PC-3 (cell line): Measurements from ENCODE around the gene CSPG4. TPM values are rescaled to one million over a fixed set of nuclear protein-coding genes. Genes with fewer than 3 reads are reported as not detected.
A peak's percentile ranks its signal among the peaks of the same experiment; 100 is the strongest.
"Not testable (repeated sequence)": the region's sequence is repeated elsewhere in the genome, so short reads cannot be mapped to it uniquely, and the experiment has no call there.

ENCODE experiments used
- ATAC-seq: fragments of 200-7000 bp; cut with Tn5 transposase; 2 replicates; pipeline ENCODE4 v1.9.1; 2020; ENCODE audit warnings: mild to moderate bottlenecking, moderate library complexity
- Bru-seq: library from RNA; stranded (reverse); fragments of 400-500 nt; gene quantifications from one replicate; lab custom pipeline; 2021; lab: Mats Ljungman, UMichigan
- BruChase-seq, 2 experiments: library from RNA; stranded (reverse); fragments of 400-500 nt; gene quantifications; one replicate each; lab custom pipeline; 2021; lab: Mats Ljungman, UMichigan
- BruUV-seq: library from RNA; stranded (reverse); fragments of 400-500 nt; replicated peaks from 2 replicates; lab custom pipeline; 2021; lab: Mats Ljungman, UMichigan
- CTCF ChIA-PET: fragments of 300-600 bp; sonication (Branson Sonifier 250); formaldehyde crosslinking; loops from one replicate; lab custom pipeline; 2022; ENCODE audit warnings: antibody characterized with exemption; lab: Charles Lee
- POLR2A ChIA-PET: fragments of 300-600 bp; sonication (Branson Sonifier 250); formaldehyde crosslinking; loops from one replicate; lab custom pipeline; 2022; ENCODE audit warnings: antibody characterized with exemption; ENCODE audit not compliant: unreplicated experiment; lab: Charles Lee
- DNase-seq: peaks from one replicate; pipeline ENCODE4 v3.0.0-alpha.2; 2015
- H2AFZ ChIP-seq: fragments of 300-600 bp; sonication (generic); 2 replicates; pipeline ENCODE4 v1.6.0; 2016; ENCODE audit warnings: antibody characterized with exemption, low read length
- H3F3A ChIP-seq: fragments of 300-600 bp; sonication (generic); one replicate; pipeline ENCODE4 v1.6.0; 2017; ENCODE audit warnings: antibody characterized with exemption, low read length, control low read depth, mild to moderate bottlenecking; ENCODE audit not compliant: unreplicated experiment
- H3K27ac ChIP-seq: fragments of 300-600 bp; sonication (generic); 2 replicates; pipeline ENCODE4 v1.5.1; 2016; ENCODE audit warnings: mild to moderate bottlenecking, low read length
- H3K27me3 ChIP-seq: fragments of 300-600 bp; sonication (generic); 2 replicates; pipeline ENCODE4 v1.6.1; 2016; ENCODE audit warnings: low read length, mixed read lengths
- H3K36me3 ChIP-seq: fragments of 300-600 bp; sonication (generic); 2 replicates; pipeline ENCODE4 v1.6.1; 2016; ENCODE audit warnings: low read depth, mixed run types, low read length, mixed read lengths
- H3K4me1 ChIP-seq: fragments of 300-600 bp; sonication (generic); 2 replicates; pipeline ENCODE4 v1.5.1; 2016; ENCODE audit warnings: low read length; ENCODE audit not compliant: insufficient read depth
- H3K4me2 ChIP-seq: fragments of 300-600 bp; sonication (generic); 2 replicates; pipeline ENCODE4 v1.6.0; 2016; ENCODE audit warnings: low read length
- H3K4me3 ChIP-seq: fragments of 300-600 bp; sonication (generic); 2 replicates; pipeline ENCODE4 v1.5.1; 2016; ENCODE audit warnings: mild to moderate bottlenecking, low read length, mixed read lengths
- H3K79me2 ChIP-seq: fragments of 300-600 bp; sonication (generic); 2 replicates; pipeline ENCODE4 v1.6.1; 2017; ENCODE audit warnings: low read length, mixed read lengths
- H3K9ac ChIP-seq: fragments of 300-600 bp; sonication (generic); 2 replicates; pipeline ENCODE4 v1.6.0; 2016; ENCODE audit warnings: mild to moderate bottlenecking, low read length
- H3K9me2 ChIP-seq: fragments of 300-600 bp; sonication (generic); replicated peaks from 2 replicates; pipeline ENCODE4 v1.6.1; 2016; ENCODE audit warnings: mixed run types, low read length, mixed read lengths
- H3K9me3 ChIP-seq: fragments of 300-600 bp; sonication (generic); 2 replicates; pipeline ENCODE4 v1.6.1; 2016; ENCODE audit warnings: low read length, mixed read lengths
- H4K20me1 ChIP-seq: fragments of 300-600 bp; sonication (generic); 2 replicates; pipeline ENCODE4 v1.6.1; 2016; ENCODE audit warnings: low read length, mixed read lengths
- CTCF ChIP-seq: fragments of 300-600 bp; sonication (generic); conservative IDR thresholded peaks from 2 replicates; pipeline ENCODE4 v1.5.1; 2017; ENCODE audit warnings: antibody characterized with exemption, low read depth, mild to moderate bottlenecking, low read length
- EZH2 ChIP-seq: fragments of 300-600 bp; sonication (generic); IDR thresholded peaks from one replicate; pipeline ENCODE4 v1.6.1; 2017; ENCODE audit warnings: antibody characterized with exemption, mild to moderate bottlenecking, low read length; ENCODE audit not compliant: unreplicated experiment
- EZH2phosphoT487 ChIP-seq: fragments of 300-600 bp; sonication (generic); IDR thresholded peaks from 2 replicates; pipeline ENCODE4 v1.6.1; 2018; ENCODE audit warnings: mild to moderate bottlenecking, antibody characterized with exemption, low read length, borderline replicate concordance
- intact Hi-C: fragments of 100-400 bp; cut with micrococcal nuclease; formaldehyde crosslinking; loops from 2 replicates; pipeline ENCODE4 v1.9.0; 2023
- long read RNA-seq: library from polyadenylated mRNA; unstranded; transcript quantifications from one replicate; pipeline ENCODE4 v2.0.0, GENCODE V29; 2021; ENCODE audit not compliant: unreplicated experiment
- total RNA-seq: library from RNA; depleted of rRNA; stranded (reverse); fragments of >200 nt; gene quantifications from 2 replicates; pipeline ENCODE4 v1.2.3, GENCODE V29; 2014; rRNA removed

CSPG4 gene
- total RNA-seq (2.0 and 2.9 TPM in 2 replicates), Bru-seq, nascent RNA (percentile 29 among the genes with signal in this experiment), BruChase-seq, experiment 1, labeled RNA remaining after a 6-hour chase (percentile 23 among the genes with signal in this experiment), BruChase-seq, experiment 2, labeled RNA remaining after a 2-hour chase (percentile 33 among the genes with signal in this experiment)
- long read RNA-seq, full-length matches to known transcripts = 1 of 12 reads
- long read RNA-seq, partial matches to known transcripts = 5 of 12 reads
- long read RNA-seq, other reads (novel, unspliced or antisense) = 6 of 12 reads

- CTCF ChIA-PET = no interaction called here
- H3K4me3 ChIP-seq = peak within 1 kb of the TSS; percentile 54
- BruUV-seq = no TSS peak
- no peaks in the 10 kb centered on the region for H3F3A ChIP-seq
- H3K4me2 ChIP-seq = peak within 1 kb of the TSS; percentile 72
- H3K9me2 ChIP-seq = no peaks in the 10 kb centered on the region
- POLR2A ChIA-PET = no interaction called here
- DNase-seq = peak; percentile 47
- no peak within 1 kb of the TSS for H3K27ac ChIP-seq
- H3K27me3 ChIP-seq = no peaks in the 10 kb centered on the region
- peak within 1 kb of the TSS; percentile 63; the same call in 1 of the 2 replicates for H2AFZ ChIP-seq
- H3K79me2 ChIP-seq = no peaks in the 10 kb centered on the region
- no peaks in the 10 kb centered on the region for H4K20me1 ChIP-seq
- no peaks in the 10 kb centered on the region for H3K9me3 ChIP-seq
- H3K4me1 ChIP-seq = no peaks in the 10 kb centered on the region
- H3K36me3 ChIP-seq = no peaks in the 10 kb centered on the region
- TF ChIP-seq CTCF (no peak), EZH2 (no peak), EZH2phosphoT487 (no peak)
- H3K9ac ChIP-seq = no peak within 1 kb of the TSS
- intact Hi-C loops = no loop called here
- ATAC-seq = peak; percentile 76
Observed at GRCh38 chr15:75712668-75713337, at the start of gene CSPG4. Gene CSPG4, minus strand, starts transcription at chr15:75712848. Its CDS starts 93 bp downstream, at chr15:75712755.

GRCh38 chr15:75762357-75762718, 49.7 kb upstream of the CSPG4 start:
- intact Hi-C loops, BruUV-seq, CTCF ChIA-PET: not testable (repeated sequence)

GRCh38 chr15:75761446-75762356, 49.1 kb upstream of the CSPG4 start:
- no TSS peak for BruUV-seq
- TF ChIP-seq CTCF (no peak), EZH2 (no peak), EZH2phosphoT487 (no peak)
- H4K20me1 ChIP-seq = no peaks in the 10 kb centered on the region
- intact Hi-C loops = no loop called here
- H3K4me3 ChIP-seq = no peak overlapping the region
- ChIA-PET CTCF (no interaction called here), POLR2A (no interaction called here)
- ATAC-seq (no peak), DNase-seq (no peak)
- H3K9me3 ChIP-seq = no peaks in the 10 kb centered on the region
- no peak overlapping the region for H2AFZ ChIP-seq
- H3K27ac ChIP-seq = no peak overlapping the region
- no peaks in the 10 kb centered on the region; the same call in 1 of the 2 replicates for H3K4me1 ChIP-seq
- H3K4me2 ChIP-seq = no peak overlapping the region
- no peaks in the 10 kb centered on the region for H3K9me2 ChIP-seq
- no peaks in the 10 kb centered on the region for H3F3A ChIP-seq
- H3K79me2 ChIP-seq = no peaks in the 10 kb centered on the region
- no peaks in the 10 kb centered on the region for H3K27me3 ChIP-seq
- H3K36me3 ChIP-seq = no peaks in the 10 kb centered on the region
- no peak overlapping the region for H3K9ac ChIP-seq

More at GRCh38 chr15:75762357-75762718, 49.7 kb upstream of the CSPG4 start:
- H3K4me1 ChIP-seq, H3K36me3 ChIP-seq, H2AFZ ChIP-seq, H3K79me2 ChIP-seq, H3K4me2 ChIP-seq, DNase-seq, H3K4me3 ChIP-seq, POLR2A ChIA-PET, H3F3A ChIP-seq, H3K9ac ChIP-seq, H3K9me2 ChIP-seq, H3K27ac ChIP-seq, H3K27me3 ChIP-seq, H3K9me3 ChIP-seq, ATAC-seq, H4K20me1 ChIP-seq: not testable (repeated sequence)
